ENCODE results near the gene DDX5.

The DDX5 gene

GRCh38 chr17:64504769-64505339 is 1.2 kb downstream of the DDX5 start:
- Histone ChIP-seq H3K4me1 (peaks cover 58 to 67% (median 62%) of the 10 kb centered on the region in 10 experiments), H4K20me1 (peaks cover 73 to 89% (median 82%) of the 10 kb centered on the region in 11 experiments), H3K9me3 (replicated peaks in 1 of 11) (no peaks in the 10 kb centered on the region), H3K27me3 (no peaks in the 10 kb centered on the region), H3K4me3 (peak overlapping the region; percentile 87 to 98 (median 92)), H3K27ac (peak overlapping the region; percentile 95 to 100 (median 100)), H3K4me2 (peak overlapping the region; percentile 81 to 96 (median 91)), H3K36me3 (peaks cover 64 to 75% (median 65%) of the 10 kb centered on the region in 11 experiments), H3K9ac (peak overlapping the region; percentile 96 to 100 (median 100))
- TF ChIP-seq Cebpa-rat (IDR thresholded peaks at IDR 0.05), result no peak

GRCh38 chr17:64503821-64504768 is 2.0 kb downstream of the DDX5 start:
- Histone ChIP-seq H4K20me1 (peaks cover 75 to 89% (median 83%) of the 10 kb centered on the region in 11 experiments), H3K27ac (peak overlapping the region; percentile 95 to 100 (median 100); a peak in 19 of 22 replicates), H3K9me3 (replicated peaks in 1 of 11) (no peaks in the 10 kb centered on the region), H3K4me1 (peaks cover 60 to 70% (median 64%) of the 10 kb centered on the region in 10 experiments), H3K4me2 (peak overlapping the region; percentile 81 to 96 (median 91)), H3K9ac (peak overlapping the region; percentile 96 to 100 (median 100)), H3K36me3 (peaks cover 64 to 75% (median 65%) of the 10 kb centered on the region in 11 experiments), H3K27me3 (no peaks in the 10 kb centered on the region), H3K4me3 (peak overlapping the region; percentile 87 to 98 (median 92))
- TF ChIP-seq Cebpa-rat (IDR thresholded peaks at IDR 0.05), result no peak

GRCh38 chr17:64503341-64503740 is 2.7 kb downstream of the DDX5 start:
- no peak overlapping the region for H3K27ac ChIP-seq
- peaks cover 78 to 90% (median 83%) of the 10 kb centered on the region in 11 experiments for H4K20me1 ChIP-seq
- H3K9ac ChIP-seq, result peak overlapping the region in 9 of 11 experiments; percentile 96 to 100 (median 100); a peak in 11 of 22 replicates
- no peaks in the 10 kb centered on the region for H3K27me3 ChIP-seq
- peak overlapping the region; percentile 81 to 96 (median 91) for H3K4me2 ChIP-seq
- peaks cover 67 to 75% (median 70%) of the 10 kb centered on the region in 11 experiments for H3K36me3 ChIP-seq
- H3K4me1 ChIP-seq, result peaks cover 60 to 70% (median 66%) of the 10 kb centered on the region in 10 experiments
- H3K4me3 ChIP-seq, result peak overlapping the region; percentile 87 to 98 (median 92); a peak in 15 of 20 replicates
- H3K9me3 ChIP-seq (replicated peaks in 1 of 11), result no peaks in the 10 kb centered on the region
- no peak for TF ChIP-seq Cebpa-rat (IDR thresholded peaks at IDR 0.05)

GRCh38 chr17:64502809-64503208 is 3.3 kb downstream of the DDX5 start:
- H3K27ac ChIP-seq, result 0 out of 22 replicates have a peak overlapping the region, but pooled peaks of 1 of the 11 experiments have one; percentile 1

GRCh38 chr17:64502021-64502420 is 4.1 kb downstream of the DDX5 start:
- Histone ChIP-seq H3K9me3 (replicated peaks in 1 of 11) (no peaks in the 10 kb centered on the region), H3K4me1 (peaks cover 65 to 75% (median 72%) of the 10 kb centered on the region in 10 experiments), H4K20me1 (peaks cover 80 to 90% (median 86%) of the 10 kb centered on the region in 11 experiments), H3K4me3 (no peak overlapping the region; a peak in 1 of 20 replicates), H3K27me3 (no peaks in the 10 kb centered on the region), H3K36me3 (peaks cover 70 to 80% (median 77%) of the 10 kb centered on the region in 11 experiments), H3K9ac (peak overlapping the region in 6 of 11 experiments; percentile 4 to 39 (median 18); a peak in 7 of 22 replicates), H3K27ac (0 out of 22 replicates have a peak overlapping the region, but pooled peaks of 1 of the 11 experiments have one; percentile 14), H3K4me2 (peak overlapping the region in 8 of 11 experiments; percentile 85 to 96 (median 92); a peak in 12 of 22 replicates)
- TF ChIP-seq Cebpa-rat (IDR thresholded peaks at IDR 0.05), result no peak

More at GRCh38 chr17:64502809-64503208, 3.3 kb downstream of the DDX5 start:
- Histone ChIP-seq H3K4me3 (peak overlapping the region in 4 of 10 experiments; percentile 91 to 98 (median 94); a peak in 6 of 20 replicates), H3K27me3 (no peaks in the 10 kb centered on the region), H4K20me1 (peaks cover 78 to 90% (median 83%) of the 10 kb centered on the region in 11 experiments), H3K4me2 (peak overlapping the region; percentile 81 to 96 (median 91); a peak in 16 of 22 replicates), H3K4me1 (peaks cover 60 to 70% (median 66%) of the 10 kb centered on the region in 10 experiments), H3K9me3 (replicated peaks in 1 of 11) (no peaks in the 10 kb centered on the region), H3K9ac (peak overlapping the region in 6 of 11 experiments; percentile 5 to 100 (median 61); a peak in 5 of 22 replicates), H3K36me3 (peaks cover 70 to 78% (median 75%) of the 10 kb centered on the region in 11 experiments)
- no peak for TF ChIP-seq Cebpa-rat (IDR thresholded peaks at IDR 0.05)

GRCh38 chr17:64500862-64501765 is 5.0 kb downstream of the DDX5 start:
- Histone ChIP-seq H3K9me3 (replicated peaks in 1 of 11) (no peaks in the 10 kb centered on the region), H4K20me1 (peaks cover 80 to 91% (median 85%) of the 10 kb centered on the region in 11 experiments), H3K4me1 (peaks cover 68 to 76% (median 72%) of the 10 kb centered on the region in 10 experiments), H3K9ac (peak overlapping the region in 9 of 11 experiments; percentile 4 to 32 (median 11); a peak in 9 of 22 replicates), H3K27ac (0 out of 22 replicates have a peak overlapping the region, but pooled peaks of 1 of the 11 experiments have one; percentile 14), H3K36me3 (peaks cover 70 to 80% (median 77%) of the 10 kb centered on the region in 11 experiments), H3K4me3 (0 out of 20 replicates have a peak overlapping the region, but pooled peaks of 1 of the 10 experiments have one; percentile 1), H3K27me3 (no peaks in the 10 kb centered on the region), H3K4me2 (peak overlapping the region; percentile 1 to 96 (median 88); a peak in 17 of 22 replicates)
- TF ChIP-seq Cebpa-rat (IDR thresholded peaks at IDR 0.05), result no peak

DNA sequence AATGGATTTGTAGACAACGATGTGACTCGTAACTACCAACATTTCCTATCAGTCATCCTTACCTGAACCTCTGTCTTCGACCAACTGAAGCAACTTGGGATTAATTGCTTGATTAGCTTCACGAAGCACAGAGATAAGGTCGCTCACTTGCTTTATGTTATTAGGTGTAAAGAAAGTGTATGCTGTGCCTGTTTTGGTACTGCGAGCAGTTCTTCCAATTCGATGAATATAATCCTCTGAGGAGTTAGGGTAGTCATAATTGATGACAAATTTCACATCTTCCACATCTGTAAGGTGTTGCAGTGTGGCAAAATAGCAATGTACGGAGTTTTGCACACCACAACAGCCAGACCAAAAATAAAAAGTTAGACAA is 5.6 kb downstream of the DDX5 start:
- TF ChIP-seq Cebpa-rat (IDR thresholded peaks at IDR 0.05), result no peak
- peaks cover 80 to 93% (median 84%) of the 10 kb centered on the region in 11 experiments for H4K20me1 ChIP-seq
- H3K4me3 ChIP-seq, result 0 out of 20 replicates have a peak overlapping the region, but pooled peaks of 1 of the 10 experiments have one; percentile 16
- H3K27ac ChIP-seq, result no peak overlapping the region
- H3K4me2 ChIP-seq, result peak overlapping the region; percentile 1 to 96 (median 90); a peak in 16 of 22 replicates
- H3K9ac ChIP-seq, result peak overlapping the region in 4 of 11 experiments; percentile 9 to 32 (median 16); a peak in 3 of 22 replicates
- peaks cover 74 to 83% (median 78%) of the 10 kb centered on the region in 10 experiments for H3K4me1 ChIP-seq
- H3K27me3 ChIP-seq, result no peaks in the 10 kb centered on the region
- H3K36me3 ChIP-seq, result peaks cover 70 to 78% (median 77%) of the 10 kb centered on the region in 11 experiments
- H3K9me3 ChIP-seq (replicated peaks in 1 of 11), result no peaks in the 10 kb centered on the region
